ENCODE data around the gene PEMT.

The PEMT gene

GRCh38 chr17:17507465-17508011 is 84.0 kb downstream of the PEMT start:
- no peak for DNase-seq (ENCODE audit: extremely low read depth, insufficient read length)
- Histone ChIP-seq H3K4me3 (replicated peaks; ENCODE audit: low read depth, low read length) (no peak overlapping the region), H3K36me3 (ENCODE audit: control insufficient read depth, insufficient read depth, low read length) (no peaks in the 10 kb centered on the region), H3K27me3 (replicated peaks; ENCODE audit: control insufficient read depth, insufficient read depth, low read length) (no peaks in the 10 kb centered on the region)
- TF ChIP-seq, protein P1, sequence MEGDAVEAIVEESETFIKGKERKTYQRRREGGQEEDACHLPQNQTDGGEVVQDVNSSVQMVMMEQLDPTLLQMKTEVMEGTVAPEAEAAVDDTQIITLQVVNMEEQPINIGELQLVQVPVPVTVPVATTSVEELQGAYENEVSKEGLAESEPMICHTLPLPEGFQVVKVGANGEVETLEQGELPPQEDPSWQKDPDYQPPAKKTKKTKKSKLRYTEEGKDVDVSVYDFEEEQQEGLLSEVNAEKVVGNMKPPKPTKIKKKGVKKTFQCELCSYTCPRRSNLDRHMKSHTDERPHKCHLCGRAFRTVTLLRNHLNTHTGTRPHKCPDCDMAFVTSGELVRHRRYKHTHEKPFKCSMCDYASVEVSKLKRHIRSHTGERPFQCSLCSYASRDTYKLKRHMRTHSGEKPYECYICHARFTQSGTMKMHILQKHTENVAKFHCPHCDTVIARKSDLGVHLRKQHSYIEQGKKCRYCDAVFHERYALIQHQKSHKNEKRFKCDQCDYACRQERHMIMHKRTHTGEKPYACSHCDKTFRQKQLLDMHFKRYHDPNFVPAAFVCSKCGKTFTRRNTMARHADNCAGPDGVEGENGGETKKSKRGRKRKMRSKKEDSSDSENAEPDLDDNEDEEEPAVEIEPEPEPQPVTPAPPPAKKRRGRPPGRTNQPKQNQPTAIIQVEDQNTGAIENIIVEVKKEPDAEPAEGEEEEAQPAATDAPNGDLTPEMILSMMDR (IDR thresholded peaks at IDR 0.05; ENCODE audit: insufficient read depth, low read length, poor library complexity, severe bottlenecking) = no peak

DNA sequence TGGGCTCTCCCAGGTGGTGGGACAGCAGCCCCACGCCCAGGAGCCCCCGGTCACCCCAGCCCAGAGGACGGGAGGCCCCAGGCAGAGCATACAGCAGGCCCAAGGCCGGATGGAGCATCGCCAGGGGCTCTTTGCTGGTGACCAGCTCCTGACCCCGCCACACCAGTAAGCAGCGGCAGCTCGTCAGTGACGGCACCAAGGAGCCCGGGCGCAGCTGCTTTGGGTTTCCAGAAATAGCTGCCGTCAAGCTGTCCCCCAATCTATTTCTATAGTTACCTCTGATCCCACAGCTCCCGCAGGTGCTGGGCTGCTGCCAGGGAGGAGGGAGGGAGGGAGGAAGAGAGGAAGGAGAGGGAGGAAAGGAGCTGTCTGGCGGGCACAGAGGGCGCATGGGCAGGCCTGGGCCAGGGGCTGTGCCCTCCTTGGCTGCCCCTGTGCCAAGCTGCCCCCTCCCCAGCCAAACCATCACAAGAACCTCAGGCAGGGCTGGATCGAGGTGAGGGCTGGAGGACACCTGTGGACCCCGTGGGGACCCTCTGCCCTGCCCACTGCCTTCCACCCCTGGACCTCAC is 84.5 kb downstream of the PEMT start:
- Histone ChIP-seq H3K4me3 (replicated peaks; ENCODE audit: low read depth, low read length) (no peak overlapping the region), H3K36me3 (ENCODE audit: control insufficient read depth, insufficient read depth, low read length) (no peaks in the 10 kb centered on the region), H3K27me3 (replicated peaks; ENCODE audit: control insufficient read depth, insufficient read depth, low read length) (no peaks in the 10 kb centered on the region)
- no peak for DNase-seq (ENCODE audit: extremely low read depth, insufficient read length)
- TF ChIP-seq, protein P1 (IDR thresholded peaks at IDR 0.05; ENCODE audit: insufficient read depth, low read length, poor library complexity, severe bottlenecking) = no peak

GRCh38 chr17:17506181-17506741 is 85.2 kb downstream of the PEMT start:
- H3K4me3 ChIP-seq (replicated peaks; ENCODE audit: low read depth, low read length) = no peak overlapping the region
- no peak for DNase-seq (ENCODE audit: extremely low read depth, insufficient read length)
- H3K36me3 ChIP-seq (ENCODE audit: control insufficient read depth, insufficient read depth, low read length) = no peaks in the 10 kb centered on the region
- TF ChIP-seq, protein P1 (IDR thresholded peaks at IDR 0.05; ENCODE audit: insufficient read depth, low read length, poor library complexity, severe bottlenecking) = no peak
- no peaks in the 10 kb centered on the region for H3K27me3 ChIP-seq (replicated peaks; ENCODE audit: control insufficient read depth, insufficient read depth, low read length)

DNA sequence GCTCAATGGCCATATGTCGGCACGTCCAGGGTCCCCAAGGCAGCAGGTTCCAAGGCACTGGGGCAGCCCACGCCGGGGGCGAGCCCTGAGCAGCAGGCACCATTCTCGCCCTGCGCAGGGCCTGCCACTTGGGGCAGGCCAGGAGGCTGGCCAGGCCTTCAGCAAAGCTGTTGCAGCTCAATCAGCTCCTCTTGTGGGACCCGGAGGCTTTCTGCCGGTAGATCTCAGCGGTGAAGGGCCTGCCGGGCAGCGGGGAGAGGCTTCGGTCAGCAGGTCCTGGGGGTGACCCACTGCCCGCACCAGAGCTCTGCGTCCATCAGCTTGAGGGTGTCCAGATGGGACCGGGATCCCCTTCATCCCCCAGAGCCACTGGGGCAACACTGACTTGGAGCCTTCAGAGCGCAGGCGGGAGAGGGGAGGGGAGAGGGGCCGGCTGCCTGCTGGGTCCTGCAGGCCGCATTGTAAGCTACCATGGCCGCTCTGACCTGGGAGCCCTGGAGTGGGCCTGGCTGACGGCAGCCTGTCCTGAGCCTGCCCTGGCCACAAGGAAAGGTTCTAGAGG is 85.8 kb downstream of the PEMT start:
- H3K27me3 ChIP-seq (replicated peaks; ENCODE audit: control insufficient read depth, insufficient read depth, low read length) = no peaks in the 10 kb centered on the region
- no peaks in the 10 kb centered on the region for H3K36me3 ChIP-seq (ENCODE audit: control insufficient read depth, insufficient read depth, low read length)
- TF ChIP-seq, protein P1 (IDR thresholded peaks at IDR 0.05; ENCODE audit: insufficient read depth, low read length, poor library complexity, severe bottlenecking) = no peak
- no peak overlapping the region for H3K4me3 ChIP-seq (replicated peaks; ENCODE audit: low read depth, low read length)
- no peak for DNase-seq (ENCODE audit: extremely low read depth, insufficient read length)

DNA sequence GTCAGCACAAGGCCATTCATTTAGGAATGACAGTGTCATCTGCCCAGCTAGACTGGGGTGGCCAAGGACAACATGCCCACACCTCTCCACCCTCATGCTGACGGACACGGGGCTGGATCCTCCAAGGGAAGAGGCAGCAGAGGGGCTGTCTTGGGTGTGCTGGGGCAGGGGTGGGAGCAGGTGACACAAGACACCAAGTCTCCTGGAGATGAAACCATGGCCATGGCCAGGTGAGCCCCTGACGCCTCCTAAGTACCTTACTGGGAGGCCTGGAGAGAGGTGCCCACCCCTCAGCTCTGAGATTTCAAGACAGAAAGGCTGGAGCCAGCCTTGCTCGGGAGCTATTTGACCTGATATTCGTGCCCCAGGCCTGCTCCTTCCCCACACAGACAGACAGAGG is 86.4 kb downstream of the PEMT start:
- Histone ChIP-seq H3K4me3 (replicated peaks; ENCODE audit: low read depth, low read length) (no peak overlapping the region), H3K27me3 (replicated peaks; ENCODE audit: control insufficient read depth, insufficient read depth, low read length) (no peaks in the 10 kb centered on the region), H3K36me3 (ENCODE audit: control insufficient read depth, insufficient read depth, low read length) (no peaks in the 10 kb centered on the region)
- TF ChIP-seq, protein P1 (IDR thresholded peaks at IDR 0.05; ENCODE audit: insufficient read depth, low read length, poor library complexity, severe bottlenecking) = no peak
- no peak for DNase-seq (ENCODE audit: extremely low read depth, insufficient read length)
